SK-N-SH treated with all-trans-retinoic acid at 6 μM for 48 hours (cell line): ENCODE data around the gene CCR7.

Source experiments
- ATAC-seq: fragments of 200-7000 bp; cut with Tn5 transposase; 3 replicates; pipeline ENCODE4 v1.9.1; 2020; ENCODE audit warnings: mild to moderate bottlenecking, moderate library complexity
- BACH2 ChIP-seq: fragments of 250-450 bp; sonication (Bioruptor Pico); IDR thresholded peaks from 2 replicates; pipeline ENCODE4 v1.9.0; 2021; ENCODE audit warnings: mild to moderate bottlenecking, borderline replicate concordance
- CREB5 ChIP-seq: fragments of 250-450 bp; sonication (Bioruptor Pico); IDR thresholded peaks from 2 replicates; pipeline ENCODE4 v1.5.1; 2020; ENCODE audit warnings: low read depth, mild to moderate bottlenecking, moderate library complexity
- CSDC2 ChIP-seq: fragments of 250-450 bp; sonication (Bioruptor Pico); IDR thresholded peaks from 2 replicates; pipeline ENCODE4 v1.5.0; 2020; ENCODE audit warnings: mild to moderate bottlenecking, moderate library complexity
- CSRNP3 ChIP-seq: fragments of 250-450 bp; sonication (Bioruptor Pico); IDR thresholded peaks from 2 replicates; pipeline ENCODE4 v1.5.1; 2021; ENCODE audit warnings: mild to moderate bottlenecking, moderate library complexity
- ESRRG ChIP-seq: fragments of 250-450 bp; sonication (Bioruptor Pico); IDR thresholded peaks from 2 replicates; pipeline ENCODE4 v1.6.1; 2021; ENCODE audit warnings: mild to moderate bottlenecking
- GLIS3 ChIP-seq: fragments of 250-450 bp; sonication (Bioruptor Pico); IDR thresholded peaks from 2 replicates; pipeline ENCODE4 v1.5.0; 2020; ENCODE audit warnings: mild to moderate bottlenecking, moderate library complexity
- ISL1 ChIP-seq: fragments of 250-450 bp; sonication (Bioruptor Pico); IDR thresholded peaks from 2 replicates; pipeline ENCODE4 v2.1.2; 2022; ENCODE audit warnings: mild to moderate bottlenecking, moderate library complexity
- OSR1 ChIP-seq: fragments of 250-450 bp; sonication (Bioruptor Pico); IDR thresholded peaks from 2 replicates; pipeline ENCODE4 v1.8.0; 2022; ENCODE audit warnings: moderate library complexity, mild to moderate bottlenecking, inconsistent platforms
- RARB ChIP-seq: fragments of 250-450 bp; sonication (Bioruptor Pico); IDR thresholded peaks from 2 replicates; pipeline ENCODE4 v1.8.0; 2021; ENCODE audit warnings: mild to moderate bottlenecking, moderate library complexity
- SNAI2 ChIP-seq: fragments of 250-450 bp; sonication (Bioruptor Pico); IDR thresholded peaks from 2 replicates; pipeline ENCODE4 v1.5.0; 2020; ENCODE audit warnings: mild to moderate bottlenecking, moderate library complexity
- TCF4 ChIP-seq: fragments of 250-450 bp; sonication (Bioruptor Pico); IDR thresholded peaks from 2 replicates; pipeline ENCODE4 v1.8.0; 2021; ENCODE audit warnings: mild to moderate bottlenecking, moderate library complexity, borderline replicate concordance
- TOX ChIP-seq: fragments of 250-450 bp; sonication (Bioruptor Pico); IDR thresholded peaks from 2 replicates; pipeline ENCODE4 v1.8.0; 2021; ENCODE audit warnings: mild to moderate bottlenecking, moderate library complexity, borderline replicate concordance
- TSHZ2 ChIP-seq: fragments of 250-450 bp; sonication (Bioruptor Pico); IDR thresholded peaks from 2 replicates; pipeline ENCODE4 v1.5.0; 2020; ENCODE audit warnings: mild to moderate bottlenecking, moderate library complexity
- ZC3H10 ChIP-seq: fragments of 250-450 bp; sonication (Bioruptor Pico); IDR thresholded peaks from 2 replicates; pipeline ENCODE4 v1.5.1; 2021; ENCODE audit warnings: mild to moderate bottlenecking, moderate library complexity
- ZFP30 ChIP-seq: fragments of 450-650 bp; formaldehyde crosslinking; IDR thresholded peaks from 2 replicates; pipeline ENCODE4 v1.5.0; 2022; ENCODE audit warnings: mild to moderate bottlenecking, moderate library complexity
- ZNF565 ChIP-seq: fragments of 450-650 bp; formaldehyde crosslinking; conservative IDR thresholded peaks from 2 replicates; pipeline ENCODE4 v1.5.0; 2020; ENCODE audit warnings: low read depth, mild to moderate bottlenecking, moderate library complexity
- ZNF70 ChIP-seq: fragments of 450-650 bp; formaldehyde crosslinking; IDR thresholded peaks from 2 replicates; pipeline ENCODE4 v1.5.0; 2020; ENCODE audit warnings: mild to moderate bottlenecking, moderate library complexity
- ZNF8 ChIP-seq: fragments of 450-650 bp; formaldehyde crosslinking; IDR thresholded peaks from 2 replicates; pipeline ENCODE4 v1.5.0; 2020; ENCODE audit warnings: mild to moderate bottlenecking, moderate library complexity
- TF ChIP-seq, protein P1 (sequence below): fragments of 250-450 bp; sonication (Bioruptor Pico); IDR thresholded peaks from 2 replicates; pipeline ENCODE4 v1.8.0; 2021; ENCODE audit warnings: low read depth, mild to moderate bottlenecking, moderate library complexity, borderline replicate concordance

CCR7 gene

GRCh38 chr17:40598301-40598618 is 33.0 kb upstream of the CCR7 start:
- TF ChIP-seq TCF4 (CRISPR knock-in tag) (no peak), CSRNP3 (CRISPR knock-in tag) (no peak), ZNF70 (CRISPR knock-in tag) (no peak), ZC3H10 (CRISPR knock-in tag) (no peak), TOX (CRISPR knock-in tag) (no peak), OSR1 (CRISPR knock-in tag) (no peak), BACH2 (no peak), ISL1 (CRISPR knock-in tag) (no peak), TSHZ2 (CRISPR knock-in tag) (no peak), RARB (CRISPR knock-in tag) (no peak), ZFP30 (CRISPR knock-in tag) (no peak), ZNF8 (CRISPR knock-in tag) (no peak), ZNF565 (no peak), GLIS3 (CRISPR knock-in tag) (no peak), ESRRG (CRISPR knock-in tag) (no peak), CSDC2 (CRISPR knock-in tag) (no peak)
- TF ChIP-seq, protein P1, sequence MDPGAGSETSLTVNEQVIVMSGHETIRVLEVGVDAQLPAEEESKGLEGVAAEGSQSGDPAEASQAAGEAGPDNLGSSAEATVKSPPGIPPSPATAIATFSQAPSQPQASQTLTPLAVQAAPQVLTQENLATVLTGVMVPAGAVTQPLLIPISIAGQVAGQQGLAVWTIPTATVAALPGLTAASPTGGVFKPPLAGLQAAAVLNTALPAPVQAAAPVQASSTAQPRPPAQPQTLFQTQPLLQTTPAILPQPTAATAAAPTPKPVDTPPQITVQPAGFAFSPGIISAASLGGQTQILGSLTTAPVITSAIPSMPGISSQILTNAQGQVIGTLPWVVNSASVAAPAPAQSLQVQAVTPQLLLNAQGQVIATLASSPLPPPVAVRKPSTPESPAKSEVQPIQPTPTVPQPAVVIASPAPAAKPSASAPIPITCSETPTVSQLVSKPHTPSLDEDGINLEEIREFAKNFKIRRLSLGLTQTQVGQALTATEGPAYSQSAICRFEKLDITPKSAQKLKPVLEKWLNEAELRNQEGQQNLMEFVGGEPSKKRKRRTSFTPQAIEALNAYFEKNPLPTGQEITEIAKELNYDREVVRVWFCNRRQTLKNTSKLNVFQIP (CRISPR knock-in tag), result no peak
- no peak for ATAC-seq

GRCh38 chr17:40597556-40598300 is 32.5 kb upstream of the CCR7 start:
- no peak for TF ChIP-seq ESRRG (CRISPR knock-in tag)
- no peak for TF ChIP-seq OSR1 (CRISPR knock-in tag)
- TF ChIP-seq BACH2, result no peak
- TF ChIP-seq TSHZ2 (CRISPR knock-in tag), result no peak
- ATAC-seq, result no peak

DNA sequence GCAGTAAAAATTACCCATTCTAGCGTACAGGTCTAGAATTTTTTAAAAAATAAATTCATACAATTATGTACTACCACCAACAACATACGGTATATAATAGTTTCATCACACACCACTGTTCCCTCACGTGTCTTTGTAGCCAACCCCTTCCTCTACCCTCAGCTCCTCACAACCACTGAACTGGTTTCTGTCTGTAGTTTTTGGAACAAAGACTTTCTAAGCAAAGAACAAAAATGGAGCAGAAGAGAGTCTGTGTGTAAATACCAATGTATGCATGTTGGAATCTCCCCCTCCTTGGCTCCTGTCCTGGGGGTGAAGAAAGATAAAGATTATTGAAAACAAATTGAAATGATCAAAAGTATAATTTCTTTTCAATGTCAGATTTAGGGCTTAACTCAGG is 31.9 kb upstream of the CCR7 start:
- ATAC-seq, result no peak
- TF ChIP-seq TCF4 (CRISPR knock-in tag) (no peak), SNAI2 (CRISPR knock-in tag) (no peak), CREB5 (CRISPR knock-in tag) (no peak), ISL1 (CRISPR knock-in tag) (no peak), TSHZ2 (CRISPR knock-in tag) (no peak)
- TF ChIP-seq, protein P1 (CRISPR knock-in tag), result no peak
